Tibial nerve (tissue), 4 donors: ENCODE measurements around the gene MED12. TPM values are rescaled to one million over a fixed set of nuclear protein-coding genes. Genes with fewer than 3 reads are reported as not detected.

Source experiments
- DNase-seq, 2 donors: peaks; one replicate each; pipeline ENCODE4 v3.0.0-alpha.2; 2019; ENCODE audit warnings: low spot score in 2 of 2
- H3K27ac ChIP-seq, 4 donors: fragments of 200-600 bp; sonication (generic) in 3 of 4; one replicate each; pipeline ENCODE4 v1.5.1; 2017 to 2019; ENCODE audit warnings: mild to moderate bottlenecking in 1 of 4
- H3K27me3 ChIP-seq, 2 donors: fragments of 200-600 bp; sonication (generic) in 1 of 2; one replicate each; pipeline versions ENCODE4 v1.5.1 to v1.6.0; 2017 to 2019
- H3K36me3 ChIP-seq, 3 donors: fragments of 200-600 bp; sonication (generic); one replicate each; pipeline ENCODE4 v1.5.1; 2018 to 2019
- H3K4me1 ChIP-seq, 4 donors: fragments of 200-600 bp; sonication (generic) in 3 of 4; one replicate each; pipeline ENCODE4 v1.5.1; 2017 to 2019
- H3K4me3 ChIP-seq, 4 donors: fragments of 200-600 bp; sonication (generic) in 3 of 4; one replicate each; pipeline ENCODE4 v1.5.1; 2017 to 2019; ENCODE audit warnings: mild to moderate bottlenecking in 1 of 4, moderate library complexity in 1 of 4
- H3K9me3 ChIP-seq, 4 donors: fragments of 200-600 bp; sonication (generic) in 3 of 4; one replicate each; pipeline ENCODE4 v1.5.1; 2017 to 2019
- EP300 ChIP-seq, 2 donors: sonication (generic); formaldehyde crosslinking; IDR thresholded peaks; one replicate each; pipeline ENCODE4 v1.6.1; 2017; ENCODE audit warnings: antibody characterized with exemption in 2 of 2, mild to moderate bottlenecking in 1 of 2
- POLR2A ChIP-seq, 2 donors: fragments of 450-650 bp; IDR thresholded peaks; one replicate each; pipeline ENCODE4 v1.6.1; 2017; ENCODE audit warnings: antibody characterized with exemption in 2 of 2, mild to moderate bottlenecking in 2 of 2, moderate library complexity in 2 of 2
- WGBS, 2 donors: methylation state at CpG; one replicate each; pipeline ENCODE4 v1.1.5; 2018; 5-methylcytosine and 5-hydroxymethylcytosine counted together
- small RNA-seq: library from RNA; depleted of rRNA; stranded (forward); fragments of <200 nt; gene quantifications from one replicate; pipeline ENCODE3, GENCODE V24; 2016
- total RNA-seq, 4 donors: library from RNA; depleted of rRNA; stranded (reverse); fragments of >200 nt; gene quantifications; one replicate each; pipeline ENCODE4 v1.1.0, GENCODE V29; 2016
- TF ChIP-seq, protein P1 (sequence below), 5 experiments: fragments of 200-600 bp in 3 of 5; fragments of 450-650 bp in 2 of 5; sonication (generic) in 3 of 5; IDR thresholded peaks; one replicate each; pipeline ENCODE4 v1.5.1; 2016 to 2019; ENCODE audit warnings: antibody characterized with exemption in 5 of 5, mild to moderate bottlenecking in 3 of 5, moderate library complexity in 2 of 5

MED12 gene
- total RNA-seq, 4 donors from 2014 or later = 30.8 to 65.8 (median 48.3) TPM

DNA sequence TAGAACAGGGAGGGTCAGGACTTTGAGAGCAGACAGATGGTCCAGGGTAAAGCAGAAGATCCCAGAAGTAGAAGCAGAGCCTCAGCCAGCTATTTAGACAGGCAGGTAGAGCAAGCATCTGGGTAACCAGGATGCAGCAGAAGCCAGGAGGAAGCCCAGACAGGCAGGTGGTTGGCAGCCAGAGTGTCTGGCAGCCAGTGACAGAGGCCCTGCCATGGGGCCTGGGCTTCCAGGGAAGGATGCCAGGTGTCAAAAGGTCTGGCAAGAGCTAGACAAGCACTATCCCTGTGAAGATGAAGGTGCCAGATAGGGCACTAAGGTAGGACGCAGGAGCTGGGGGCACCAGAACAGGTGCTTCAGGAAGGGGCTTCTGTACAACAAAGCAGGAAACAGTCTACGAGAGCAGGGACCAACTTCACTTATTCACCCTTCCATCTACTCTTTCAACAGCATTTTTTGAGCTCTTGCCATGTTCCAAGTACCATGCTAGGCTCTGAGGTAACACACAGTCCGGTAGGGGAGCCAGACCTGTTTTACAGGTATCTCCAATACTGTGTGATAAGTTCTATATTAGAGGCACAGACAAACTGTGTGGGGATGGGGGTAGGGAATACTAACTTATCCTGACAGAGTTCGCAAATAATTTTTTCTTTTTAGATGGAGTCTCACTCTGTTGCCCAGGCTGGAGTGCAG lies 66.6 kb downstream of the MED12 start:
- H3K4me3 ChIP-seq = no peak overlapping the region
- H3K4me1 ChIP-seq = peaks cover 0 to 15% (median 0%) of the 10 kb centered on the region in 4 donors
- no peaks in the 10 kb centered on the region for H3K9me3 ChIP-seq
- WGBS, 2 donors = 66 to 100% methylated on average over 3 to 4 of the region's 4 CpGs
- H3K27ac ChIP-seq = no peak overlapping the region
- H3K27me3 ChIP-seq = no peaks in the 10 kb centered on the region
- no peak for TF ChIP-seq POLR2A (IDR thresholded peaks at IDR 0.05)
- no peak for TF ChIP-seq EP300 (IDR thresholded peaks at IDR 0.05)
- TF ChIP-seq, protein P1, sequence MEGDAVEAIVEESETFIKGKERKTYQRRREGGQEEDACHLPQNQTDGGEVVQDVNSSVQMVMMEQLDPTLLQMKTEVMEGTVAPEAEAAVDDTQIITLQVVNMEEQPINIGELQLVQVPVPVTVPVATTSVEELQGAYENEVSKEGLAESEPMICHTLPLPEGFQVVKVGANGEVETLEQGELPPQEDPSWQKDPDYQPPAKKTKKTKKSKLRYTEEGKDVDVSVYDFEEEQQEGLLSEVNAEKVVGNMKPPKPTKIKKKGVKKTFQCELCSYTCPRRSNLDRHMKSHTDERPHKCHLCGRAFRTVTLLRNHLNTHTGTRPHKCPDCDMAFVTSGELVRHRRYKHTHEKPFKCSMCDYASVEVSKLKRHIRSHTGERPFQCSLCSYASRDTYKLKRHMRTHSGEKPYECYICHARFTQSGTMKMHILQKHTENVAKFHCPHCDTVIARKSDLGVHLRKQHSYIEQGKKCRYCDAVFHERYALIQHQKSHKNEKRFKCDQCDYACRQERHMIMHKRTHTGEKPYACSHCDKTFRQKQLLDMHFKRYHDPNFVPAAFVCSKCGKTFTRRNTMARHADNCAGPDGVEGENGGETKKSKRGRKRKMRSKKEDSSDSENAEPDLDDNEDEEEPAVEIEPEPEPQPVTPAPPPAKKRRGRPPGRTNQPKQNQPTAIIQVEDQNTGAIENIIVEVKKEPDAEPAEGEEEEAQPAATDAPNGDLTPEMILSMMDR (IDR thresholded peaks at IDR 0.05) = no peak
- no peak for DNase-seq
- no peaks in the 10 kb centered on the region for H3K36me3 ChIP-seq

DNA sequence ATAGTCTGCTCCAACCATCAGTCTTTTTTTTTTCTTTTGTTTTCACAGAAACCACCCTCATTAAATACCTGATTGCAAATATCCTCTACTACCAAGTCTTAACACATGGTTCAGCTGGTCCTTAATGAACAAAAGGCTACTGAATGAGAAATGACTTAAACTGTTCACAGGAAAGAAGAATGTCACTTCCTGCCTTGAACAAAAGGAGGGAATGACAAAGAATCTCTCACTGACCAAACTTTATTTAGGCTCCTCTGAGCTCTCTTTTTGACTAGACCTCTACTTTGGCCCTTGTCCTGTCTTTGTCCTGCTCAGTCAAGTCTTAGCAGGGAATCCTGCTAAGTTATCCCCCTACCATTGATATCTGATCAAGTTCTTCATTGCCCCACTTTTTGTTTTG lies 72.9 kb downstream of the MED12 start:
- no peaks in the 10 kb centered on the region for H3K27me3 ChIP-seq
- DNase-seq = no peak
- TF ChIP-seq EP300 (IDR thresholded peaks at IDR 0.05) = no peak
- TF ChIP-seq, protein P1 (IDR thresholded peaks at IDR 0.05) = no peak
- no peak for TF ChIP-seq POLR2A (IDR thresholded peaks at IDR 0.05)

More for the DNA sequence above, 72.9 kb downstream of the MED12 start:
- H3K4me3 ChIP-seq = no peak overlapping the region
- no peak overlapping the region for H3K27ac ChIP-seq
- no peaks in the 10 kb centered on the region for H3K4me1 ChIP-seq
- no peaks in the 10 kb centered on the region for H3K36me3 ChIP-seq
- H3K9me3 ChIP-seq = no peaks in the 10 kb centered on the region

Small RNA genes within 50 kb of the gene (small RNA-seq; reads per million reads assigned to genes)
- not detected for gene CXorf65

Other genes starting within 250 kb of the MED12 start
- gene TEX11, start 209.9 kb upstream of the MED12 start, total RNA-seq = not detected
- gene SLC7A3, start 187.5 kb upstream of the MED12 start, total RNA-seq = under 1 TPM in 1 of 4 donors, not detected in 3; 0.21 TPM
- 10 to 100 TPM; 41.6 to 52.2 (median 43.1) TPM for gene SNX12, start 50.3 kb upstream of the MED12 start, total RNA-seq
- gene FOXO4, start 22.7 kb upstream of the MED12 start, total RNA-seq = 10 to 100 TPM; 18.9 to 35.4 (median 30.5) TPM
- gene CXorf65, start 11.9 kb upstream of the MED12 start, total RNA-seq = not detected
- gene IL2RG, start 7.0 kb upstream of the MED12 start, total RNA-seq = 10 to 100 TPM in 1 of 4 donors, 1 to 10 TPM in 3; 4.6 to 12.2 (median 5.5) TPM
- gene NLGN3, start 26.2 kb downstream of the MED12 start, total RNA-seq = 10 to 100 TPM; 10.4 to 19.2 (median 10.8) TPM
- gene GJB1, start 104.6 kb downstream of the MED12 start, total RNA-seq = 10 to 100 TPM in 3 of 4 donors, 1 to 10 TPM in 1; 5.1 to 22.5 (median 16.3) TPM
- 10 to 100 TPM; 13.2 to 21.0 (median 17.4) TPM for gene ZMYM3, start 135.5 kb downstream of the MED12 start, total RNA-seq
- gene NONO, start 165.0 kb downstream of the MED12 start, total RNA-seq = 100 to 1,000 TPM; 180 to 247 (median 218) TPM
- gene ITGB1BP2, start 183.2 kb downstream of the MED12 start, total RNA-seq = 10 to 100 TPM in 2 of 4 donors, 1 to 10 TPM in 1, under 1 TPM in 1; 0.66 to 20.1 (median 6.2) TPM
- gene TAF1, start 247.8 kb downstream of the MED12 start, total RNA-seq = 10 to 100 TPM; 49.6 to 75.6 (median 69.9) TPM